Measurements from ENCODE around the gene EMD. TPM values are rescaled to one million over a fixed set of nuclear protein-coding genes. Genes with fewer than 3 reads are reported as not detected.
A peak's percentile ranks its signal among the peaks of the same experiment; 100 is the strongest.

The EMD gene
- total RNA-seq, 1 experiment from 2014 or later = 56.2 TPM

DNA sequence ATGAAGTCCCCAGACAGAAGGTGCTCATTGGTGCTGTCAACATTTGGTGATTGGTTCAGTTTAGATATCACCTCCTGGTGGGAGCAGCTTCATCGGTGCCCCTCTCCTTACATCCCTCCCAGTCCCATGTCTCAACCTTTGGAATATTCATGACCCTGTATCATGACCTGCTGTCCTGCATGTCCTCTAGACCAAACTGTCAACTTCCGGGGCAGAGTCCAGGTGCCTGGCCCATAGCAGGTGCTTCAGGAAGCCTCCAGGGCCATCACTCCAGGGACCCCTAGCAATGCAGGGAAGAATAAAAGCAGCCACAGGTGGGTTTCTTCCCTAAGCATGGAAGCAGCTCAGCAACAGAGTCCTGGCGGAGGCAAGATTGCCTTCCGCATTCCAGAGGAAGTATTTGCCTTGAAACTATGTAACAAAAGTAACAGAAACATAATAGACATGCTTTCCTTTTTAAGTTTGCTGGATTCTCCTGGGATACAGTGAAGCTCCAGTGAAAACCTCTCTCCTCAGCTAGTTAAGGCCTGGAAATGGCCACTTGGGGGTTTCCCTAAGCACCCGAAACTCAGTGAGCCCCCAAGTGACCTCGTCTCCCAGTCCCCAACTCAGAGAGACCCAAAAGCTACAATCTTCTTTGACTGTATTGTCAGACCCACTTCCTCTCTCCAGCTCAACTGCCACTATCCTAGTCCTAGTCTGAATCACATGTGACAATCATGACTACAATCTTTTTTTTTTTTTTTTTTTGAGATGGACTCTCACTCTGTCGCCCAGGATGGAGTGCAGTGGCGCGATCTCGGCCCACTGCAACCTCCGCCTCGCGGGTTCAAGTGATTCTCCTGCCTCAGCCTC is 48.0 kb downstream of the EMD start:
- no peaks in the 10 kb centered on the region for H3K36me3 ChIP-seq (replicated peaks; ENCODE audit: control insufficient read depth, insufficient read depth, low read length)
- no peaks in the 10 kb centered on the region for H3K27me3 ChIP-seq (ENCODE audit: control insufficient read depth, insufficient read depth, low read length)
- DNase-seq = no peak

DNA sequence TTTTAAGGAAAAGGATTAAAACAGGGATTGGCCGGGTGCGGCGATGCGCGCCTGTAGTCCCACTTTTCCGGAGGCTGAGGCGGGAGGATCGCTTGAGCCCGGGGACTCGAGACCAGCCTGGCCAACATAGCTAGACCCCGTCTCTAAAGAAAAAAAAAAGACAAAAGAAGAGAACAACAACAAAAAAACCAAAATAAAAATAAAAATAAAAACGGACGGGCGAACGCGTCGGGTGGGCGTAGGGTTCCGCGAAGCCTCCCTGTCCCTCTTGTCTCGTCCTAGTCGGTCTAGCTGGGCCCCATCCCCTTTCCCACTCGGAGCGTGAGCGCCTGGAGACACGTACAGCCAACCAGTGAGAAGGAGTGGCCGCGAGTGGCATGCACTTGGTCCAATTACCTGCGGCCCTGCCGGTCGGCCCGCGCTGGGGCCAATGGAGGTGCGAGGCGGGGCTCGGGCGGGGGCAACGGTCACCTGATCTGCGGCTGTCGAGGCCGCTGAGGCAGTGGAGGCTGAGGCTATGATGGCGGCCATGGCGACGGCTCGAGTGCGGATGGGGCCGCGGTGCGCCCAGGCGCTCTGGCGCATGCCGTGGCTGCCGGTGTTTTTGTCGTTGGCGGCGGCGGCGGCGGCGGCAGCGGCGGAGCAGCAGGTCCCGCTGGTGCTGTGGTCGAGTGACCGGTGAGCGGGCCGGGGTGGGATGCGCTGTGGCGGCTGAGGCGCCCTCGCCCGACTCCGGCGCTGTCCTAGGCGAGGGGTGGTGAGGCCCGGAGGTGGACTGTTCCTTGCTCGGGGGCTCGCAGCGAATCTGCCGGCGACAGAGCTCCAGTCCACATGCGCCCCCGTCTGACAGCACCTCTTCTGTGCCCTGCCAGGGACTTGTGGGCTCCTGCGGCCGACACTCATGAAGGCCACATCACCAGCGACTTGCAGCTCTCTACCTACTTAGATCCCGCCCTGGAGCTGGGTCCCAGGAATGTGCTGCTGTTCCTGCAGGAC is 49.4 kb downstream of the EMD start, which contains the start of gene ATP6AP1:
Gene ATP6AP1 (plus strand): TSS at position 502 of the 996 bp plus-strand sequence. CDS start 16 bp downstream, at position 518.
- DNase-seq = peak; percentile 96
- Histone ChIP-seq H3K36me3 (replicated peaks; ENCODE audit: control insufficient read depth, insufficient read depth, low read length) (no peaks in the 10 kb centered on the region; the same call in 1 of the 2 replicates), H3K4me3 (ENCODE audit: insufficient read depth, low read depth, low read length) (peak within 1 kb of the TSS; percentile 57), H3K27me3 (ENCODE audit: control insufficient read depth, insufficient read depth, low read length) (no peaks in the 10 kb centered on the region)

More for the DNA sequence above, 48.0 kb downstream of the EMD start:
- H3K4me3 ChIP-seq (ENCODE audit: insufficient read depth, low read depth, low read length) = no peak overlapping the region

DNA sequence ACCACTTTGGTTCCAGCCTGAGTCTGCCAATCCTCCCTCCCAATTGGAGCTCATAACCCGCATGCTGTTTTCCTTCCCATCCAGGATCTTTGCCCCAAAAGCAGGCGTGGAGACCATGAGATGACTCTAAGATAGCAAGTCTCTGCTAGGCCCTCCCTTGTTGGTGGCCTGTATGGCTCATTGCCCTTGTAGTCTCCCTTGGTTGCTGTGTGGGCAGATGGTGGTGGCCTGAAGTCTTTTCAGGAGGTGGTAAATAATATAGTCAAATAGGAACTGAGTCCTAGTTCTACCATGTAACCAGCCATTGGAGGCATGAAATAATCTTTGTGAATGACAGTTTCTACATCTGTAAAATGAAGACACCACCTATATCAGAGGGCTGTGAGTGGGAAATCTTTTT is 50.6 kb downstream of the EMD start:
- Histone ChIP-seq H3K36me3 (replicated peaks; ENCODE audit: control insufficient read depth, insufficient read depth, low read length) (no peaks in the 10 kb centered on the region; the same call in 1 of the 2 replicates), H3K4me3 (ENCODE audit: insufficient read depth, low read depth, low read length) (no peak overlapping the region), H3K27me3 (ENCODE audit: control insufficient read depth, insufficient read depth, low read length) (no peaks in the 10 kb centered on the region)
- no peak for DNase-seq

DNA sequence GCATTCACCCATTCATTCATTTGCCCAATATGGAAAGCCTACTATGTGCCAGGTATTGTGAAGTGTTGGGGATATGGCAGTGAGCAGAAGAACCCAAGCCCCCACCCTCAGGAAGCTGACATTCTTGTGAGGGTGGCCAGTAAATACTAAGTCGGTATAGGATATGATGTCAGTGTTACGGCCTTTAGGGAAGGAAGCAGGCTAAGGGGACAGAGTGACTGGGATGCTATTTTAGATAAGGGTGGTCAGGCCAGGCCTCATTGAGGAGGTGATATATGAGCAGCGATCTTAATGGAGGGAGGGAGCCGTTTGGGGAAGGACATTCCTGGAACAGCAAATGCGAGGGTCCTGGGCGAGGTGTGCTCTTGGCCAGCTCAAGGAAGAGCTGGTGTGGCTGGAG is 51.4 kb downstream of the EMD start:
- H3K4me3 ChIP-seq (ENCODE audit: insufficient read depth, low read depth, low read length) = no peak overlapping the region
- no peak for DNase-seq
- H3K27me3 ChIP-seq (ENCODE audit: control insufficient read depth, insufficient read depth, low read length) = no peaks in the 10 kb centered on the region
- no peaks in the 10 kb centered on the region; the same call in 1 of the 2 replicates for H3K36me3 ChIP-seq (replicated peaks; ENCODE audit: control insufficient read depth, insufficient read depth, low read length)

- Histone ChIP-seq H3K27me3 (ENCODE audit: control insufficient read depth, insufficient read depth, low read length) (no peaks in the 10 kb centered on the region), H3K36me3 (replicated peaks; ENCODE audit: control insufficient read depth, insufficient read depth, low read length) (no peaks in the 10 kb centered on the region; the same call in 1 of the 2 replicates), H3K4me3 (ENCODE audit: insufficient read depth, low read depth, low read length) (no peak overlapping the region)
- no peak for DNase-seq
Observed at GRCh38 chrX:154430916-154431315, 51.8 kb downstream of the EMD start.

Other genes starting within 250 kb of the EMD start
- gene OPN1LW, start 235.1 kb upstream of the EMD start, total RNA-seq (2014; rRNA removed; shearing (Covaris generic)) = not detected in 2 replicates
- not detected in 2 replicates for gene OPN1MW, start 196.7 kb upstream of the EMD start, total RNA-seq (2014; rRNA removed; shearing (Covaris generic))
- not detected in 2 replicates for gene OPN1MW2, start 159.5 kb upstream of the EMD start, total RNA-seq (2014; rRNA removed; shearing (Covaris generic))
- gene OPN1MW3, start 121.7 kb upstream of the EMD start, total RNA-seq (2014; rRNA removed; shearing (Covaris generic)) = not detected in 2 replicates
- not detected in 2 replicates for gene TEX28, start 84.2 kb upstream of the EMD start, total RNA-seq (2014; rRNA removed; shearing (Covaris generic))
- 1.6 TPM in 1 of 2 replicates, not detected in the other for gene TKTL1, start 83.5 kb upstream of the EMD start, total RNA-seq (2014; rRNA removed; shearing (Covaris generic))
- 799 and 827 TPM in 2 replicates for gene FLNA, start 4.7 kb upstream of the EMD start, total RNA-seq (2014; rRNA removed; shearing (Covaris generic))
- gene RPL10, start 19.1 kb downstream of the EMD start, total RNA-seq (2014; rRNA removed; shearing (Covaris generic)) = 4,112 and 4,296 TPM in 2 replicates
- 24.8 and 26.6 TPM in 2 replicates for gene DNASE1L1, start 30.0 kb downstream of the EMD start, total RNA-seq (2014; rRNA removed; shearing (Covaris generic))
- gene TAFAZZIN, start 32.2 kb downstream of the EMD start, total RNA-seq (2014; rRNA removed; shearing (Covaris generic)) = 38.6 and 71.3 TPM in 2 replicates
- gene ATP6AP1, start 49.4 kb downstream of the EMD start, total RNA-seq (2014; rRNA removed; shearing (Covaris generic)) = 31.4 and 48.8 TPM in 2 replicates
- 128 and 143 TPM in 2 replicates for gene GDI1, start 57.9 kb downstream of the EMD start, total RNA-seq (2014; rRNA removed; shearing (Covaris generic))
- 44.0 and 46.6 TPM in 2 replicates for gene FAM50A, start 64.8 kb downstream of the EMD start, total RNA-seq (2014; rRNA removed; shearing (Covaris generic))
- 2.3 and 4.5 TPM in 2 replicates for gene PLXNA3, start 79.0 kb downstream of the EMD start, total RNA-seq (2014; rRNA removed; shearing (Covaris generic))
- gene LAGE3, start 100.0 kb downstream of the EMD start, total RNA-seq (2014; rRNA removed; shearing (Covaris generic)) = 47.9 and 84.9 TPM in 2 replicates
- 64.8 and 84.0 TPM in 2 replicates for gene UBL4A, start 107.3 kb downstream of the EMD start, total RNA-seq (2014; rRNA removed; shearing (Covaris generic))
- 17.0 and 18.4 TPM in 2 replicates for gene SLC10A3, start 111.3 kb downstream of the EMD start, total RNA-seq (2014; rRNA removed; shearing (Covaris generic))
- 31.6 and 42.5 TPM in 2 replicates for gene FAM3A, start 136.9 kb downstream of the EMD start, total RNA-seq (2014; rRNA removed; shearing (Covaris generic))
- gene G6PD, start 167.6 kb downstream of the EMD start, total RNA-seq (2014; rRNA removed; shearing (Covaris generic)) = 51.8 and 58.0 TPM in 2 replicates
- 22.1 and 24.3 TPM in 2 replicates for gene IKBKG, start 168.3 kb downstream of the EMD start, total RNA-seq (2014; rRNA removed; shearing (Covaris generic))
- gene CTAG1A, start 205.8 kb downstream of the EMD start, total RNA-seq (2014; rRNA removed; shearing (Covaris generic)) = not detected in 2 replicates
- not detected in 2 replicates for gene CTAG1B, start 240.0 kb downstream of the EMD start, total RNA-seq (2014; rRNA removed; shearing (Covaris generic))

Data from H7 (cell line).